ENCODE data around the gene UNC119B.

Gene UNC119B

GRCh38 chr12:120725659-120726509 lies 15.6 kb downstream of the UNC119B start, which contains the start of gene ACADS (continued):
- TF ChIP-seq ZNF585B (tag by site-specific recombination; IDR thresholded peaks at IDR 0.05) (no peak), ZBTB17 (tag by site-specific recombination; IDR thresholded peaks at IDR 0.05) (peak; percentile 82; the same call in 1 of the 2 replicates), EGR2 (tag by site-specific recombination; IDR thresholded peaks at IDR 0.05; ENCODE audit: low read depth) (no peak), ZNF843 (tag by site-specific recombination; IDR thresholded peaks at IDR 0.05) (no peak), ZNF707 (tag by site-specific recombination; IDR thresholded peaks at IDR 0.05) (no peak), KLF1 (tag by site-specific recombination; IDR thresholded peaks at IDR 0.05) (peak; percentile 76; the same call in 1 of the 2 replicates), TCF7L2 (IDR thresholded peaks at IDR 0.05; ENCODE audit: borderline replicate concordance, low read depth, low read length) (no peak), PRDM4 (tag by site-specific recombination; IDR thresholded peaks at IDR 0.05) (peak; percentile 41; the same call in 1 of the 2 replicates), ZNF600 (tag by site-specific recombination; IDR thresholded peaks at IDR 0.05) (peak; percentile 97), SP7 (tag by site-specific recombination; IDR thresholded peaks at IDR 0.05) (peak; percentile 70; the same call in 1 of the 2 replicates), ZNF623 (tag by site-specific recombination; IDR thresholded peaks at IDR 0.05) (no peak), MYNN (tag by site-specific recombination; IDR thresholded peaks at IDR 0.05; ENCODE audit: borderline replicate concordance) (no peak), MZF1 (tag by site-specific recombination; IDR thresholded peaks at IDR 0.05; ENCODE audit: borderline replicate concordance) (no peak), ZNF624 (tag by site-specific recombination; IDR thresholded peaks at IDR 0.05) (no peak), ZNF518A (tag by site-specific recombination; conservative IDR thresholded peaks at IDR 0.05; ENCODE audit: low read depth) (no peak), ZNF560 (tag by site-specific recombination; IDR thresholded peaks at IDR 0.05; ENCODE audit: borderline replicate concordance) (no peak), ZNF501 (tag by site-specific recombination; IDR thresholded peaks at IDR 0.05) (no peak), KLF9 (tag by site-specific recombination; IDR thresholded peaks at IDR 0.05; ENCODE audit: low read depth) (peak; percentile 91), PBX3 (CRISPR knock-in tag; IDR thresholded peaks at IDR 0.05) (no peak), ZNF510 (tag by site-specific recombination; IDR thresholded peaks at IDR 0.05; ENCODE audit: insufficient replicate concordance) (no peak), ZNF658 (tag by site-specific recombination; IDR thresholded peaks at IDR 0.05) (no peak), ZFP41 (tag by site-specific recombination; IDR thresholded peaks at IDR 0.05; ENCODE audit: borderline replicate concordance) (no peak), ZNF350 (tag by site-specific recombination; IDR thresholded peaks at IDR 0.05) (no peak), SALL2 (tag by site-specific recombination; IDR thresholded peaks at IDR 0.05; ENCODE audit: borderline replicate concordance) (no peak), ZNF214 (tag by site-specific recombination; IDR thresholded peaks at IDR 0.05; ENCODE audit: borderline replicate concordance) (no peak), SCRT1 (tag by site-specific recombination; IDR thresholded peaks at IDR 0.05; ENCODE audit: borderline replicate concordance) (peak; percentile 85)
- TF ChIP-seq, protein P1, sequence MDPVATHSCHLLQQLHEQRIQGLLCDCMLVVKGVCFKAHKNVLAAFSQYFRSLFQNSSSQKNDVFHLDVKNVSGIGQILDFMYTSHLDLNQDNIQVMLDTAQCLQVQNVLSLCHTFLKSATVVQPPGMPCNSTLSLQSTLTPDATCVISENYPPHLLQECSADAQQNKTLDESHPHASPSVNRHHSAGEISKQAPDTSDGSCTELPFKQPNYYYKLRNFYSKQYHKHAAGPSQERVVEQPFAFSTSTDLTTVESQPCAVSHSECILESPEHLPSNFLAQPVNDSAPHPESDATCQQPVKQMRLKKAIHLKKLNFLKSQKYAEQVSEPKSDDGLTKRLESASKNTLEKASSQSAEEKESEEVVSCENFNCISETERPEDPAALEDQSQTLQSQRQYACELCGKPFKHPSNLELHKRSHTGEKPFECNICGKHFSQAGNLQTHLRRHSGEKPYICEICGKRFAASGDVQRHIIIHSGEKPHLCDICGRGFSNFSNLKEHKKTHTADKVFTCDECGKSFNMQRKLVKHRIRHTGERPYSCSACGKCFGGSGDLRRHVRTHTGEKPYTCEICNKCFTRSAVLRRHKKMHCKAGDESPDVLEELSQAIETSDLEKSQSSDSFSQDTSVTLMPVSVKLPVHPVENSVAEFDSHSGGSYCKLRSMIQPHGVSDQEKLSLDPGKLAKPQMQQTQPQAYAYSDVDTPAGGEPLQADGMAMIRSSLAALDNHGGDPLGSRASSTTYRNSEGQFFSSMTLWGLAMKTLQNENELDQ (tag by site-specific recombination; IDR thresholded peaks at IDR 0.05; ENCODE audit: low read depth): no peak

Data from HEK293 (cell line).